ENCODE data around the gene ALKBH3. TPM values are rescaled to one million over a fixed set of nuclear protein-coding genes. Genes with fewer than 3 reads are reported as not detected.

ALKBH3 gene
- total RNA-seq, 1 experiment from 2014 or later: 18.8 TPM

DNA sequence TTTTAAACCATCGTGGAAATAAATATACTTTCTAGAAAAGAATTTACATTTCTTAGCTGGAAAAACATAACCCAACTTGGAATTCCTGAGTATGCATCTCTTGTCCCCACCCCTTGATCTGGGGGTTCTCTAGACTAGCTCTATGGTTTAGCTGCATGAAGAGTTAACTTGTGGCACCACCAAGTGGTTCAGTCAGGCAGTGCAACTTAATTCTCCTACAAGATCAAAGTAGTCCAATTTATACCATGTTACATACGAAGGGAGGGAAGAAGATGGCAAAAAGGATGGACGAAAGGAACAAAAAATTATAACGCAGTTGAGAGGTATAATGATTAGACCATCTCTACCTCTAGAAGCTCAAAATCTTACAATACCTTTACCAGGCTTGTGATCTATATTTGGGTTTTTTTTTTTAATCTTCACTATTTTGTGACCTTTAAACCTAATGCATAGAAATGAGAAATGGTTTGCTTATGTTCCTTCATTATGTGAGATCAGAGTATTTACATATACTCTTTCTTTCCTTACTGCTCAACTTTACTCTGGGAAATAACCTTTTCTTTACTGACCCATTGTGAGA is 28.5 kb upstream of the ALKBH3 start:
- Histone ChIP-seq H3K14ac (ENCODE audit: insufficient read depth, low read length) (no peak overlapping the region), H4K5ac (ENCODE audit: insufficient read length, low read depth, low read length) (no peak overlapping the region), H2BK120ac (ENCODE audit: low read depth, low read length, poor library complexity, severe bottlenecking) (no peak overlapping the region), H3K27me3 (ENCODE audit: insufficient read depth, low read length) (no peaks in the 10 kb centered on the region), H2AK5ac (ENCODE audit: insufficient read length, low read length) (no peak overlapping the region), H3T11ph (ENCODE audit: low read length) (no peak overlapping the region), H4K20me1 (ENCODE audit: control insufficient read depth, insufficient read depth, insufficient read length) (no peaks in the 10 kb centered on the region), H2BK5ac (ENCODE audit: insufficient read length, low read length) (no peak overlapping the region), H3K9ac (ENCODE audit: extremely low read depth, insufficient read length, low read length) (no peak overlapping the region), H3K4me1 (ENCODE audit: insufficient read depth, low read length) (no peaks in the 10 kb centered on the region), H2BK20ac (ENCODE audit: low read depth, low read length, poor library complexity, severe bottlenecking) (no peak overlapping the region), H2BK12ac (ENCODE audit: insufficient read length, low read depth, low read length) (no peak overlapping the region), H4K91ac (ENCODE audit: insufficient read length, low read depth, low read length) (no peak overlapping the region), H3K23ac (ENCODE audit: insufficient read length, low read depth, low read length) (no peak overlapping the region), H3K9me3 (ENCODE audit: control insufficient read depth, low read depth, low read length) (no peaks in the 10 kb centered on the region), H3K56ac (ENCODE audit: insufficient read length, low read depth, low read length) (no peak overlapping the region), H3K79me1 (ENCODE audit: insufficient read depth, low read depth, low read length, poor library complexity, severe bottlenecking) (no peaks in the 10 kb centered on the region), H3K4ac (ENCODE audit: low read depth, low read length) (no peak overlapping the region), H4K8ac (replicated peaks; ENCODE audit: insufficient read length, low read depth, low read length) (no peak overlapping the region), H3K23me2 (ENCODE audit: insufficient read length, low read depth, low read length, poor library complexity, severe bottlenecking) (no peaks in the 10 kb centered on the region), H3K18ac (ENCODE audit: insufficient read length, low read depth, low read length) (no peak overlapping the region), H3K79me2 (ENCODE audit: insufficient read depth, low read length) (no peaks in the 10 kb centered on the region), H2AFZ (ENCODE audit: low read length) (no peak overlapping the region), H3K27ac (ENCODE audit: insufficient read length, low read depth, low read length) (no peak overlapping the region), H2BK15ac (ENCODE audit: low read depth, low read length) (no peak overlapping the region), H3K4me2 (ENCODE audit: insufficient read depth, insufficient read length, low read length) (peak overlapping the region; percentile 29)
- no peak overlapping the region for H3K4me3 Mint-ChIP-seq
- peaks cover 9 to 23% (median 15%) of the 10 kb centered on the region in 3 experiments; a peak in 6 of 7 replicates for H3K36me3 Mint-ChIP-seq (ENCODE audit: insufficient read depth in 1 of 3, low read depth in 3 of 3)
- TF ChIP-seq, protein P1, sequence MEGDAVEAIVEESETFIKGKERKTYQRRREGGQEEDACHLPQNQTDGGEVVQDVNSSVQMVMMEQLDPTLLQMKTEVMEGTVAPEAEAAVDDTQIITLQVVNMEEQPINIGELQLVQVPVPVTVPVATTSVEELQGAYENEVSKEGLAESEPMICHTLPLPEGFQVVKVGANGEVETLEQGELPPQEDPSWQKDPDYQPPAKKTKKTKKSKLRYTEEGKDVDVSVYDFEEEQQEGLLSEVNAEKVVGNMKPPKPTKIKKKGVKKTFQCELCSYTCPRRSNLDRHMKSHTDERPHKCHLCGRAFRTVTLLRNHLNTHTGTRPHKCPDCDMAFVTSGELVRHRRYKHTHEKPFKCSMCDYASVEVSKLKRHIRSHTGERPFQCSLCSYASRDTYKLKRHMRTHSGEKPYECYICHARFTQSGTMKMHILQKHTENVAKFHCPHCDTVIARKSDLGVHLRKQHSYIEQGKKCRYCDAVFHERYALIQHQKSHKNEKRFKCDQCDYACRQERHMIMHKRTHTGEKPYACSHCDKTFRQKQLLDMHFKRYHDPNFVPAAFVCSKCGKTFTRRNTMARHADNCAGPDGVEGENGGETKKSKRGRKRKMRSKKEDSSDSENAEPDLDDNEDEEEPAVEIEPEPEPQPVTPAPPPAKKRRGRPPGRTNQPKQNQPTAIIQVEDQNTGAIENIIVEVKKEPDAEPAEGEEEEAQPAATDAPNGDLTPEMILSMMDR (conservative IDR thresholded peaks at IDR 0.05): peak; percentile 83
- no peaks in the 10 kb centered on the region for H3K9me3 Mint-ChIP-seq
- no CpG with 5 or more reads among the region's 4 CpGs for WGBS (ENCODE audit: extremely low coverage, insufficient read length, low lambda C conversion rate)
- peak; percentile 67 for DNase-seq
- H3K27ac Mint-ChIP-seq: no peak overlapping the region
- H3K4me1 Mint-ChIP-seq: 0 out of 4 replicates have a peak, but pooled peaks cover 0 to under 1% of the 10 kb centered on the region in 2 experiments
- H3K27me3 Mint-ChIP-seq (ENCODE audit: low read depth): no peaks in the 10 kb centered on the region

All from H9 (cell line).